Measurements from ENCODE around the gene ZNF587B.
"Not testable (repeated sequence)": the region's sequence is repeated elsewhere in the genome, so short reads cannot be mapped to it uniquely, and the experiment has no call there.

Gene ZNF587B

GRCh38 chr19:57830071-57830602, at the start of gene ZNF587B:
ZNF587B (plus strand) TSS chr19:57830299; CDS start chr19:57830529, 230 bp downstream.
- DNase-seq (ENCODE audit: low read depth in 2 of 2, low spot score in 1 of 2): no peak

DNA sequence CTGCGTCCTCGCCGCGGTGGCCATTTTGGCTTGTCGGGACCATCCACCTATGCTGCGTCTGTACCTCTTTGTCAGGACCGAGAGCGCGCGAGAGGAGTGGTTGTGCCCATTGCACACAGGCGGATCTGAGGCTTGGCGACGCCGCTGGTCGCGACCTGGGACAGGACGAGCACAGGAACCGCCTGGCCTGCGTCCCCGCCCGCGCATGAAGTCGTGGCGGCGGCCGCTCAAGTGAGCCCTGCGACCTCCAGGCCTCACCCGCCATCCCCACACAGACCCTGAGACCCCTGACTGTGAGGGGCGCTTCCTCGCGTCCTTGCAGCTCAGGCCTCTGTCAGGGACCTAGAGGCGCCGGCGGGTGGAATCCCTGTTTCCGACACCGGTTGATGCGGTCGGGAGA, 43.8 kb upstream of the ZNF587B start:
- DNase-seq (ENCODE audit: low read depth in 2 of 2, low spot score in 1 of 2): no peak

DNA sequence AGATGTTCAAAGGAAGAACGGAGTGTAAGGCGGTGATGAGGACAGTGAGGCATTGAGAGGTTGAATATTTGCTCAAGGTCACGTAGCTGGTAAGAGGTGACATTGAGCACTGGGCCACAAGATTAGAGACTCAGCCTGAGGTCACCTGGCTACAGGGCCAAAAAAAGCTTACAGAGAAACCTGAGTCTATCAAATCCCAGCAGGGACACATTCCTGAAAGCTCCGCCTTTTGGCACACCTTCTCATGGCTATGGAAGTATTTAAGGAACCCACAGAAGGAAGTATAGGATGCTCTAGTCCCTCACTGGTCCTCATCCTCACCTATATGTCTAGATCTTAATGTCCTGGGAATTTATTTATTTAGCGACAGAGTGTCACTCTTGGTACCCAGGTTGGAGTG, 43.2 kb upstream of the ZNF587B start:
- DNase-seq (ENCODE audit: low read depth in 2 of 2, low spot score in 1 of 2): no peak

GRCh38 chr19:57788114-57788692, 41.9 kb upstream of the ZNF587B start:
- DNase-seq (ENCODE audit: low read depth in 2 of 2, low spot score in 1 of 2): no peak

DNA sequence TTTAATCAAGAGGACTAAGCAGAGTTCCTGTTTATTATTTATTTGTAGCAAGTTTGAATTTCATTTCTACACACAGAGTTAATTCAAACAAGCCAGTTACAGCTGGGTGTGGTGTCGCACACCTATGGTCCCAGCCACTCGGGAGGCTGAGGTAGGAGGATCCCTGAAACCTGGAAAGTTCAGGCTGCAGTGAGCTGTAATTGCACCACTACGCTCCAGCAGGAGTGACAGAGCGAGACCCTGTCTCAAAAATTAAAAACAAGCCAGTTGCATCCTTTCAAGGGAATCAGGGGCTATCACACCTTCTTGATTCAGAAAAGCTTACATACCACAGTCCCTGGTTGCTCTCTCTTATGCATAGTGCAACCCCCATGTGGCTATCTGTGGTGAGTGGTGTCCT, 40.8 kb upstream of the ZNF587B start:
- DNase-seq (ENCODE audit: low read depth in 2 of 2, low spot score in 1 of 2): no peak

GRCh38 chr19:57796580-57796979, 33.5 kb upstream of the ZNF587B start:
- not testable (repeated sequence) for DNase-seq (ENCODE audit: low read depth in 2 of 2, low spot score in 1 of 2)

DNA sequence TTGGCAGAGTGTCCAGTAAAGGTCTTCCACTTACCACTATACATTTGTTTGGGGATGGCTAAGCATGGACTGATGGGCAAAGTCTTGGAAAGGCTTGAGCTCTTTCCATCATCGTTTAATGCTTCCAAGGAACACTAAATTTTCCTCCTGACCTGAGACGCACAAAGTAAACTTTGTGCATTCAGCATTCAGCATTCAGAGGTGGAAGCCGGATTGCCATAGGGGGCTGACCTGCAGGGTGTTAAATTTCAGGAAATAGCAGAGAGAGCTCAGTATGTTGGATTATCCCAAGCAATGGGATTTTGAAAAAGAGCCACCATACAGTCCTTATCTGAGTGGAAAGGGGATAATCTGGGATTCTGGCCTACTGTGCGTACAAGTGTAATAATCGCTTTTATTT, 29.4 kb upstream of the ZNF587B start:
- no peak for DNase-seq (ENCODE audit: low read depth in 2 of 2, low spot score in 1 of 2)

DNA sequence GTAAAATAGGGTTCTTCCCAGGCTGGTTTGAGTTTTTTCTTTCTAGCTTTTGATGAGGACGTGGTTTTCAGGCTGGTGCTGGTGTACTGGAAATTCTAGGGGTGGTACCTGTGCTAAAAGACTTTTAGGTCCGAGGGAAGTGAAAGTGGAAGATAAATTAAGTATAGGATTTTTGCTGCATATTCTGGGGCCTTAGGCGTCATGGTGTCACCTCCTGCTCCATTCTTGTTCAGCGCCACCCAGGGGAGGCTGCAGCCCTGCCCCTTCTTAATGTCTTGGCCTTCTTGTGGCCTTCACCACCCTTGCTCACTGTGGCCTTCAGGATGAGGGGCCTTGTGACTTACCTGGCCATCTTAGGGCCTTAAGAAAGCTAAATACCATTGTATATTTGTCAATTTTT, 27.8 kb upstream of the ZNF587B start:
- DNase-seq (ENCODE audit: low read depth in 2 of 2, low spot score in 1 of 2): no peak

GRCh38 chr19:57803265-57803593, 26.9 kb upstream of the ZNF587B start:
- DNase-seq (ENCODE audit: low read depth in 2 of 2, low spot score in 1 of 2): no peak

GRCh38 chr19:57803594-57804325, 26.3 kb upstream of the ZNF587B start:
- DNase-seq (ENCODE audit: low read depth in 2 of 2, low spot score in 1 of 2): no peak

DNA sequence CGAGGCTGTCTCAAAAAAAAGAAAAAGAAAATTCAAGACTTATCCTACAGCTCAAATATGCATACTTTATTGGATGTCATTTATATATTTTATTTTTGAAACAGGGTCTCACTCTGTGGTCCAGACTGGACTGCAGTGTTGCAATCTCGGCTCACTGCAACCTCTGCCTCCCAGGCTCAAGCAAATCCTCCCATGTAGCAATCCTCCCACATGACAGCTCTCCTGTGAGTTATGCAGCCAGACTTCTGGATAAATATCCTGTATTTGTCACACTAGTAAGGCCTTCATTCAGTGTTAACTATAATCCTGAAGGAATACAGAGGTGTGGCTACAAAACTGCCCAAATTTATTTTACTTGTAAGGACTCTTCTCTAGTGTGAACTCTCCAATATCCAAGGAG, 22.6 kb upstream of the ZNF587B start:
- no peak for DNase-seq (ENCODE audit: low read depth in 2 of 2, low spot score in 1 of 2)

DNA sequence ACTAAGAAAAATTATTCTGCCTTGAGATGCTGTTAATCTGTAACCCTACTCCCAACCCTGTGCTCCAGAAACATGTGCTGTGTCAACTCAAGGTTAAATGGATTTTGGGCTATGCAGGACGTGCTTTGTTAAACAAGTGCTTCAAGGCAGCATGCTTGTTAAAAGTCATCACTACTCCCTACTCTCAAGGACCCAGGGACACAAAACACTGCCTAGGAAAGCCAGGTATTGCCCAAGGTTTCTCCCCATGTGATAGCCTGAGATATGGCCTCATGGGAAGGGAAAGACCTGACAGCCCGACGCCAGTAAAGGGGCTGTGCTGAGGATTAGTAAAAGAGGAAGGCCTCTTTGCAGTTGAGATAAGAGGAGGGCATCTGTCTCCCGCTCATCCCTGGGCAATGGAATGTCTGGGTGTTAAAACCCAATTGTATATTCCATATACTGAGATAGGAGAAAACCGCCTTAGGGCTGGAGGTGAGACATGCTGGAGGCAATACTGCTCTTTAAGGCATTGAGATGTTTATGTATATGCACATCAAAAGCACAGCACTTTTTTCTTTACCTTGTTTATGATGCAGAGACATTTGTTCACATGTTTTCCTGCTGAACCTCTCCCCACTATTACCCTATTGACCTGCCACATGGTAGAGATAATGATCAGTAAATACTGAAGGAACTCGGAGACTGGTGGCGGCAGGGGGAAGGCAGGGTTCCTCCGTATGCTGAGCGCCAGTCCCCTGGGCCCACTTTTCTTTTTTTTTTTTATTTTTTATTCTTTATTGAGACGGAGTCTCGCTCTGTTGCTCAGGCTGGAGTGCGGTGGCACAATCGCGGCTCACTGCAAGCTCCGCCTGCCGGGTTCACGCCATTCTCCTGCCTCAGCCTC, 19.4 kb upstream of the ZNF587B start:
- not testable (repeated sequence) for DNase-seq (ENCODE audit: low read depth in 2 of 2, low spot score in 1 of 2)

GRCh38 chr19:57812226-57812625, 17.9 kb upstream of the ZNF587B start:
- no peak for DNase-seq (ENCODE audit: low read depth in 2 of 2, low spot score in 1 of 2)

- DNase-seq (ENCODE audit: low read depth in 2 of 2, low spot score in 1 of 2): not testable (repeated sequence)
These were observed 16.9 kb upstream of the ZNF587B start for GRCh38 chr19:57812975-57813820.

- no peak for DNase-seq (ENCODE audit: low read depth in 2 of 2, low spot score in 1 of 2)
These were observed 16.1 kb upstream of the ZNF587B start for GRCh38 chr19:57813919-57814504.

DNA sequence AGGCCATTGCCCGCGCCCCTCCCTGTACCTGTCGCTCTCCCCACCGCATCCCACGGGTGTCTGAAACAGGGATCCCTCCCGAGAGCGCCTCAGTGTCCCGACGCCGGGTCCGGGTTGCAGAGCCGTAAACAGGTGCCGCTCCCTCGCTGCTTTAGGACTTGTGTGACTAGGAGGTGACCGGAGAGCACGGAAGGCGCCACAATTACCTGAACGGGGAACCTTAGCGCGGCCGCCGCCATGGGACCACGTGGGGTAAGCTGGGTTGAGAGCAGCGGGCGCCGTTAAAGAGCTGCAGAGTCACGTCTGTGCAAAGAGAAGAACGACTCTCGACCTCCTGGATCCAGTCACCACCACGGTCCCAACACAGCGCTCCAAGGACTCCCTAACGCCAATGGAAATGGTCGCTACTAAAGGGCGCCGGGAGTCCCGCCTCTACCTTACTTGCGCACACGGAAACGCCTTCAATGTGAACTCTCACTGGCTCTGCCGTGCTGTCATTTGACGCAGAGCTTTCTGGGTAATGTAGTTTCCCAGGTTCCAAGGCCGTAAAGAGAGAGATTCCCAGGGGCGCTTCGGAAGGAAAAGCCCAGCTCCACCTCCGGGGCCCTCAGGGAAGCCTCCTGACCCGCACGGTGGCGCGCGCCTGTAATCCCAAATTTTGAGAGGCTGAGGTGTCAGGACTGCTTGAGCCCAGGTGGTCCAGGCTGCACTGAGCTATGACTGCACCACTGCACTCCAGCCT, 15.4 kb upstream of the ZNF587B start, which contains the start of gene ZNF552:
ZNF552 (minus strand) TSS at position 409 of the 742 bp plus-strand sequence; CDS start at position 239, 170 bp downstream.
- peak; percentile 37 to 43 for DNase-seq (ENCODE audit: low read depth in 2 of 2, low spot score in 1 of 2)

DNA sequence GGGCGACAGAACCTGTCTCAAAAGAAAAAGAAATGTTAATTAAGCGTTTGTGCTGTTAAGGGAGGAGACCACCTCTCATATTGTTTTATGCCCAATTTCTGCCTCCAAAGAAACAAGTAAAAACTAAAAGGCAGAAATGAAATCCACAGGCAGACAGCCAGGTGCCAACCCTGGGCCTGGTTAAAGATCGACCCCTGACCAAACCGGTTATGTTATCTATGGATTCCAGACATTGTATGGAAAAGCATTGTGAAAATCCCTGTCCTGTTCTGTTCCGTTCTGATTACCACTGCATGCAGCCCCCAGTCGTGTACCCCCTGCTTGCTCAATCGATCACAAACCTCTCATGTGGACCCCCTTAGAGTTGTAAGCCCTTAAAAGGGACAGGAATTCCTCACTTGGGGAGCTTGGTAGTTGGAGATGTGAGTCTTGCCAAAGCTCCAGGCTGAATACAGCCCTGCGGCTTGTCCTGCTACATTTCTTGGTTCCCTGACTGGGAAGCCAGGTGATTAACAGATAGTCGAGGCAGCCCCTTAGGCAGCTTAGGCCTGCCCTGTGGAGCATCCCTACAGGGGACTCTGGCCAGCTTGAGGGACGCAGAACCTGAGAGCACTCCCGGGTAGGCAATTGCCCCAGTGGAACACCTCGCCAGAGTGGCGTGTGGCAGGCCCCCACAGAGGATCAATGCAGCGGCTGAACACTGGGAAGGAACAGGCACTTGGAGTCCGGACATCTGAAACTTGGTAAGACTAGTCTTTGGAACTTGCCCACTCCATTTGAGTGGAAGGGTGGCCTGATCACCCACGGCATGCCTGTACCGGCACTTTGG, 14.6 kb upstream of the ZNF587B start:
- no peak for DNase-seq (ENCODE audit: low read depth in 2 of 2, low spot score in 1 of 2)

DNA sequence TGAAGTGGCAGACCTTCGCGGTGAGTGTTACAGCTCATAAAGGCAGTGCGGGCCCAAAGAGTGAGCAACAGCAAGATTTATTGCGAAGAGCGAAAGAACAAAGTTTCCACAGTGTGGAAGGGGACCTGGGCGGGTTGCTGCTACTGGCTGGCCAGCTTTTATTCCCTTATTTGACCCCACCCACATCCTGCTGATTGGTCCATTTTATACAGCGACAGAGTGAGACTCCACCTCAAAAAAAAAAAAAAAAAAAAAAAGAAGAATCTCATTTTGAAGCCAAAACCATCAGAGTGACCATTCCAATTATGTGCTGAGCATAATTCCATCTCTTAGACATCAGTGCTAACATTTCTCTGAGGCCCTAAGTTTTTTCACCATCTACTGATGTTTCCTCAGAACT, 13.4 kb upstream of the ZNF587B start:
- no peak for DNase-seq (ENCODE audit: low read depth in 2 of 2, low spot score in 1 of 2)

DNA sequence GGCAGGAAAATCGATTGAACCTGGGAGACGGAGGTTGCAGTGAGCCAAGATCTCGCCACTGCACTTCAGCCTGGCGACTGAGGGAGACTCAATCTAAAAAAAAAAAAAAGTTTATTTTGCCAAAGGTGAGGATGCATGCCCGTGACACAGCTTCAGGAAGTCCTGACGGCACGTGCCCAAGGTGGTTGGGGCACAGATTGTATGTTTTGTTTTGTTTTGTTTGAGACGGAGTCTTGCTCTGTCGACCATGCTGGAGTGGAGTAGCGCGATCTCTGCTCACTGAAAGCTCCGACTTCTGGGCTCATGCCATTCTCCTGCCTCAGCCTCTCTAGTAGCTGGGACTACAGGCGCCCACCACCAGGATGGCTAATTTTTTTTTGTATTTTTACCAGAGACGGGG, 12.1 kb upstream of the ZNF587B start:
- no peak for DNase-seq (ENCODE audit: low read depth in 2 of 2, low spot score in 1 of 2)

Measured in stimulated activated CD8-positive, alpha-beta memory T cell treated with anti-CD3 and anti-CD28 coated beads, Interleukin-4, amount 100 ng/mL, for 1 hour (primary cell).